Measurements from ENCODE around the gene UBR1. TPM values are rescaled to one million over a fixed set of nuclear protein-coding genes. Genes with fewer than 3 reads are reported as not detected.
"Not testable (repeated sequence)": the region's sequence is repeated elsewhere in the genome, so short reads cannot be mapped to it uniquely, and the experiment has no call there.

UBR1 gene
- total and polyA plus RNA-seq, 4 donors, result 22.2 to 62.4 (median 29.4) TPM

DNA sequence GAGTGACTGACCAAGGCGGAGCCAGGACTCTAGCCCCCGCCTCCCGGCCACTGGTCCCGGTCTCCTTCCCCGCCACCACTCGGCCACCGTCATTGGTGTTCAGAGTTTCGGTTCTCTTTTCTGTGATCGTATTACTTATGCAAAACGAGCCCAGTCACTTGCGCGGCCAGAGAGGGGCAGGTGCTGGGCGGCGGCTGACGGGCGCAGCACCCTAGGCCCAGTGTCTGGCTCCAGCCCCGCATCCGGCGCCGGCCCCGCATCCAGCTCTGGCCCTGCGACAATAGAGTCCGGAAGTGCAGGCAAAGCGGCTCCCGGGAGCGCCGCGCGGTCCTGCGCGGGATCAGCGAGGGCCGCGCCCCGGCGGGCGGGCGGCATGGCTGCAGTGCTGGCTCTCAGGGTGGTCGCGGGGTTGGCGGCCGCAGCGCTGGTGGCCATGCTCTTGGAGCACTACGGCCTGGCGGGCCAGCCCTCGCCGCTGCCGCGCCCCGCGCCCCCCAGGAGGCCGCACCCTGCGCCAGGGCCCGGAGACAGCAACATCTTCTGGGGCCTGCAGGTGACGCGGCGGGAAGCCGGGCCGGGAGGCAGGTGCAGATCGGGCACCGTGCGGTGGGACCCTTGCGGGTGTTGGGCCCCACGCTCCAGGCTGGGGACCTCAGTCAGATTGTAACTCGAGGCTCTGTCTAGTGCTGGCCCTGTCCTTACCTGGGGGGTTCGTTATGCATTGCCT, 27.8 kb upstream of the UBR1 start, which contains the start of gene TMEM62:
Gene TMEM62, plus strand, starts transcription at position 157 of the 727 bp plus-strand sequence. Its CDS starts 217 bp downstream, at position 374.
- peak within 1 kb of the TSS; percentile 66 for H3K4me3 ChIP-seq (ENCODE audit: low read depth, low read length)
- peak in 5 of 6 donors; percentile 35 to 83 (median 46) for DNase-seq (ENCODE audit: low read depth in 4 of 6, low spot score in 6 of 6)
- under 1% methylated on average over 66 of the region's 66 CpGs for WGBS (ENCODE audit: insufficient coverage)
- no peaks in the 10 kb centered on the region for H3K9me3 ChIP-seq (ENCODE audit: control insufficient read depth, insufficient read depth, low read length)
- peaks cover 11% of the 10 kb centered on the region for H3K4me1 ChIP-seq (ENCODE audit: control insufficient read depth, insufficient read depth, low read length)
- no peaks in the 10 kb centered on the region for H3K27me3 ChIP-seq (ENCODE audit: control insufficient read depth, insufficient read depth, low read length)
- peak within 1 kb of the TSS; percentile 2 for H3K27ac ChIP-seq (ENCODE audit: low read depth, low read length)
- peaks cover 13% of the 10 kb centered on the region for H3K36me3 ChIP-seq (ENCODE audit: control insufficient read depth, insufficient read depth, low read length)

GRCh38 chr15:43132830-43133429, 27.1 kb upstream of the UBR1 start:
- Histone ChIP-seq H3K9me3 (ENCODE audit: control insufficient read depth, insufficient read depth, low read length) (no peaks in the 10 kb centered on the region), H3K4me1 (ENCODE audit: control insufficient read depth, insufficient read depth, low read length) (peaks cover 11% of the 10 kb centered on the region), H3K27me3 (ENCODE audit: control insufficient read depth, insufficient read depth, low read length) (no peaks in the 10 kb centered on the region), H3K27ac (ENCODE audit: low read depth, low read length) (no peak overlapping the region), H3K4me3 (ENCODE audit: low read depth, low read length) (peak overlapping the region; percentile 66), H3K36me3 (ENCODE audit: control insufficient read depth, insufficient read depth, low read length) (peaks cover 13% of the 10 kb centered on the region)
- 30% methylated on average over 12 of the region's 20 CpGs for WGBS (ENCODE audit: insufficient coverage)
- DNase-seq (ENCODE audit: low read depth in 4 of 6, low spot score in 6 of 6), result no peak

- Histone ChIP-seq H3K9me3 (ENCODE audit: control insufficient read depth, insufficient read depth, low read length) (no peaks in the 10 kb centered on the region), H3K36me3 (ENCODE audit: control insufficient read depth, insufficient read depth, low read length) (no peaks in the 10 kb centered on the region), H3K27me3 (ENCODE audit: control insufficient read depth, insufficient read depth, low read length) (no peaks in the 10 kb centered on the region), H3K4me1 (ENCODE audit: control insufficient read depth, insufficient read depth, low read length) (peaks cover 8% of the 10 kb centered on the region), H3K4me3 (ENCODE audit: low read depth, low read length) (no peak overlapping the region), H3K27ac (ENCODE audit: low read depth, low read length) (no peak overlapping the region)
- DNase-seq (ENCODE audit: low read depth in 4 of 6, low spot score in 6 of 6), result no peak
- WGBS (ENCODE audit: insufficient coverage), result no CpG with 5 or more reads among the region's 4 CpGs
These were observed 23.1 kb upstream of the UBR1 start for GRCh38 chr15:43128980-43129335.

DNA sequence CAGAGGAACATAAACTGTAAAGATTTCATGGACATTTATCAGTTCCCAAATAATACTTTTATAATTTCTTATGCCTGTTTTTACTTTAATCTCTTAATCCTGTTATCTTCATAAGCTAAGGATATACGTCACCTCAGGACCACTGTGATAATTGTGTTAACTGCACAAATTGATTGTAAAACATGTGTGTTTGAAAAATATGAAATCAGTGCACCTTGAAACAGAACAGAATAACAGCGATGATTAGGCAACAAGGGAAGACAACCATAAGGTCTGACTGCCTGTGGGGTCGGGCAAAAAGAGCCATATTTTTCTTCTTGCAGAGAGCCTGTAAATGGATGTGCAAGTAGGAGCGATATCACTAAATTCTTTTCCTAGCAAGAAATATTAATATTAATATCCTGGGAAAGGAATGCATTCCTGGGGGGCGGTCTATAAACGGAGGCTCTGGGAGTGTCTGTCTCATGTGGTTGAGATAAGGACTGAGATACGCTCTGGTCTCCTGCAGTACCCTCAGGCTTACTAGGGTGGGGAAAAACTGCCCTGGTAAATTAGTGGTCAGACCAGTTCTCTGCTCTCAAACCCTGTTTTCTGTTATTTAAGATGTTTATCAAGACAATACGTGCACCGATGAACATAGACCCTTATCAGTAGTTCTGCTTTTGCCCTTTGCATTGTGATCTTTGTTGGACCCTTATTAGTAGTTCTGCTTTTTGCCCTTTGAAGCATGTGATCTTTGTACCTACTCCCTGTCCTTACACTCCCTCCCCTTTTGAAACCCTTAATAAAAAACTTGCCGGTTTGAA, 22.5 kb upstream of the UBR1 start:
- H3K9me3 ChIP-seq (ENCODE audit: control insufficient read depth, insufficient read depth, low read length); H3K4me1 ChIP-seq (ENCODE audit: control insufficient read depth, insufficient read depth, low read length); H3K27ac ChIP-seq (ENCODE audit: low read depth, low read length); DNase-seq (ENCODE audit: low read depth in 4 of 6, low spot score in 6 of 6); H3K27me3 ChIP-seq (ENCODE audit: control insufficient read depth, insufficient read depth, low read length); H3K36me3 ChIP-seq (ENCODE audit: control insufficient read depth, insufficient read depth, low read length); H3K4me3 ChIP-seq (ENCODE audit: low read depth, low read length): not testable (repeated sequence)
- WGBS (ENCODE audit: insufficient coverage), result 89% methylated on average over 3 of the region's 10 CpGs

DNA sequence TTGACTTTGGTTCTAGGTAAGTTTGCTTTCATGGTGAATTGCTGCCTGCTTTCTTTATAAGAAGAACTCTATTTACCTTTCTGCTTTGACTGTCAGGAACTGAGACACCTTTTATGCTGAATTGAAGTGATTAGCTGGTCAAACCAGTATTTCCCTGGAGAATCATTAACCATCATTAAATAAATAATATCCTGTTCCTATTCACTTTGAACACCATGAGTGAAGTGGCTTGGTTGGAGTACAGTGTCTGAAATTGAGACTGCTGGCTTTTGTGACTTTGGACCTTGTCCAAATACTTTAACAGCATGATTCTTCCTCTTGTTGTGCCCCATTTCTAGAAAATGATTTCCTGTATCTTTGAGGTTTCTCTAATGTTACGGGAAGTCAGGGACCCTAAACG, 21.9 kb upstream of the UBR1 start:
- WGBS (ENCODE audit: insufficient coverage), result no CpG with 5 or more reads among the region's 2 CpGs
- Histone ChIP-seq H3K27ac (ENCODE audit: low read depth, low read length) (no peak overlapping the region), H3K9me3 (ENCODE audit: control insufficient read depth, insufficient read depth, low read length) (no peaks in the 10 kb centered on the region), H3K4me3 (ENCODE audit: low read depth, low read length) (no peak overlapping the region), H3K36me3 (ENCODE audit: control insufficient read depth, insufficient read depth, low read length) (no peaks in the 10 kb centered on the region), H3K27me3 (ENCODE audit: control insufficient read depth, insufficient read depth, low read length) (no peaks in the 10 kb centered on the region), H3K4me1 (ENCODE audit: control insufficient read depth, insufficient read depth, low read length) (peaks cover 6% of the 10 kb centered on the region)
- DNase-seq (ENCODE audit: low read depth in 4 of 6, low spot score in 6 of 6), result no peak

- H3K9me3 ChIP-seq (ENCODE audit: control insufficient read depth, insufficient read depth, low read length), result no peaks in the 10 kb centered on the region
- no peaks in the 10 kb centered on the region for H3K27me3 ChIP-seq (ENCODE audit: control insufficient read depth, insufficient read depth, low read length)
- peaks cover 8% of the 10 kb centered on the region for H3K4me1 ChIP-seq (ENCODE audit: control insufficient read depth, insufficient read depth, low read length)
- H3K4me3 ChIP-seq (ENCODE audit: low read depth, low read length), result no peak overlapping the region
- no peak for DNase-seq (ENCODE audit: low read depth in 4 of 6, low spot score in 6 of 6)
- 93% methylated on average over 4 of the region's 6 CpGs for WGBS (ENCODE audit: insufficient coverage)
- H3K27ac ChIP-seq (ENCODE audit: low read depth, low read length), result no peak overlapping the region
- no peaks in the 10 kb centered on the region for H3K36me3 ChIP-seq (ENCODE audit: control insufficient read depth, insufficient read depth, low read length)
These were observed 20.5 kb upstream of the UBR1 start for GRCh38 chr15:43126356-43126755.

GRCh38 chr15:43125100-43125661, 19.3 kb upstream of the UBR1 start:
- no peak overlapping the region for H3K4me3 ChIP-seq (ENCODE audit: low read depth, low read length)
- 76% methylated on average over 3 of the region's 3 CpGs for WGBS (ENCODE audit: insufficient coverage)
- H3K4me1 ChIP-seq (ENCODE audit: control insufficient read depth, insufficient read depth, low read length), result peaks cover 8% of the 10 kb centered on the region
- peaks cover 3% of the 10 kb centered on the region for H3K27me3 ChIP-seq (ENCODE audit: control insufficient read depth, insufficient read depth, low read length)
- H3K36me3 ChIP-seq (ENCODE audit: control insufficient read depth, insufficient read depth, low read length), result no peaks in the 10 kb centered on the region
- no peak for DNase-seq (ENCODE audit: low read depth in 4 of 6, low spot score in 6 of 6)
- no peak overlapping the region for H3K27ac ChIP-seq (ENCODE audit: low read depth, low read length)
- no peaks in the 10 kb centered on the region for H3K9me3 ChIP-seq (ENCODE audit: control insufficient read depth, insufficient read depth, low read length)

GRCh38 chr15:43121863-43122262, 16.0 kb upstream of the UBR1 start:
- Histone ChIP-seq H3K27ac (ENCODE audit: low read depth, low read length) (no peak overlapping the region), H3K27me3 (ENCODE audit: control insufficient read depth, insufficient read depth, low read length) (peaks cover 5% of the 10 kb centered on the region), H3K4me3 (ENCODE audit: low read depth, low read length) (no peak overlapping the region), H3K4me1 (ENCODE audit: control insufficient read depth, insufficient read depth, low read length) (peaks cover 8% of the 10 kb centered on the region), H3K36me3 (ENCODE audit: control insufficient read depth, insufficient read depth, low read length) (no peaks in the 10 kb centered on the region), H3K9me3 (ENCODE audit: control insufficient read depth, insufficient read depth, low read length) (no peaks in the 10 kb centered on the region)
- no peak for DNase-seq (ENCODE audit: low read depth in 4 of 6, low spot score in 6 of 6)
- no CpG with 5 or more reads among the region's 2 CpGs for WGBS (ENCODE audit: insufficient coverage)

DNA sequence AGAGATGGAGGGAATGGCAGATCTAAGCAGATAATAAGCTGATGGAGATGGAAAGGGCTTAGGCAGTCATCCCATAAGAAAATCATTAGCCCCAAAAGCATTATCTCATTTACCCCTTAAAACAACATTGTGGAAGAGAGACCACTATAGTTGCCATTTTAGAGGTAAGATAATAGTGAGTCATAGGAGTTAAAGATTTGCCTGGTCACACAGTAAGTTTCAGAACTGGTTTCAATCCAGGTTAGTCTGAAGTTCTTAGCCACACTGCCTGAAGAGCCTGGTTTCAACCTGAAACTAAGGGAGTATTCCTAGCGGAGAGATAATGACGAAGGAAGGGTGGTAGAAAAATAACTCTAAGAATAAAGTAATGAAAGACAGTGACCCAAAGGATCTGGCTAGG, 13.0 kb upstream of the UBR1 start:
- Histone ChIP-seq H3K27ac (ENCODE audit: low read depth, low read length) (no peak overlapping the region), H3K27me3 (ENCODE audit: control insufficient read depth, insufficient read depth, low read length) (peaks cover 5% of the 10 kb centered on the region), H3K4me1 (ENCODE audit: control insufficient read depth, insufficient read depth, low read length) (peaks cover 8% of the 10 kb centered on the region), H3K4me3 (ENCODE audit: low read depth, low read length) (no peak overlapping the region), H3K9me3 (ENCODE audit: control insufficient read depth, insufficient read depth, low read length) (no peaks in the 10 kb centered on the region), H3K36me3 (ENCODE audit: control insufficient read depth, insufficient read depth, low read length) (no peaks in the 10 kb centered on the region)
- DNase-seq (ENCODE audit: low read depth in 4 of 6, low spot score in 6 of 6), result no peak
- WGBS (ENCODE audit: insufficient coverage), result no CpG with 5 or more reads among the region's 2 CpGs

All from spinal cord (tissue), 10 donors.